Glomerular visceral epithelial cell (primary cell): ENCODE measurements around the gene CPEB4.

Experiments
- DNase-seq: peaks from one replicate; pipeline ENCODE4 v3.0.0-alpha.2; 2016; ENCODE audit errors: extremely low spot score

Gene CPEB4

DNA sequence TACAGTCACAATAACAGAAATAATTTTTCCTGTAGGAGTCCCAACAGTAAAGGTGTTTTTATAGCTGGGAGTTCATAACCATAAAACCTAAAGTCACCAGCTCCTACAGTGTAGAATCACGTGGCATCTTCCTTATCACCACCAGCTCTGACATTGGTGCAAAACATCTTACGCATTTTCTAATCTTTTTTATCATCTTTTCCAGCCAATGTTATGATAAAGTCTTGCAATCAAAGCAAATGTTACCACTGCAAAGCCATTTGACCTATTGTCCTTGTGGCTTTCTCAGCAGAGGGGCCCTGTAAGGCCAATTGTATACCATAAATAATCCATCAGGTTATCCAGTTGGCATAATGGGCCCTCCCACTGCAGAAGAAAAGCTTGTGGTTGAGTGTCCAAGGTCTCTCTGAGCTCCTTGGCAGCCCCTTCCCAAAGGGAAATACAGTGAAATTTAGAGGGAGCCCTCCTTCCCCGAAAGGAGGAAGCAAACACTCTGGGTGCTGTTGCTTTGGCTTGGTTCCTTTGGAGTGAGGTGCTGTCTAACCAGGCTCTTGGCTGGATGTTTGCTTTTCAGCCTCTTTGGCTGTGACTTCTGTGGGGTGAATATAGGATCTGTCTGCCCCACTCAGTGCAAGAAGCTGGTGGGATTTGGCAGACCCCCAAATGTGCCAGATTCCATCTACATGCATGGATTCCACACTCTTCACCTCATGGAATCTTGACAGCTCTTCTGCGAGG is 29.3 kb upstream of the CPEB4 start:
- no peak for DNase-seq

- DNase-seq: no peak
Observed at GRCh38 chr5:173859408-173860159, 28.6 kb upstream of the CPEB4 start.

- no peak for DNase-seq
Observed at GRCh38 chr5:173862047-173862477, 26.1 kb upstream of the CPEB4 start.

DNA sequence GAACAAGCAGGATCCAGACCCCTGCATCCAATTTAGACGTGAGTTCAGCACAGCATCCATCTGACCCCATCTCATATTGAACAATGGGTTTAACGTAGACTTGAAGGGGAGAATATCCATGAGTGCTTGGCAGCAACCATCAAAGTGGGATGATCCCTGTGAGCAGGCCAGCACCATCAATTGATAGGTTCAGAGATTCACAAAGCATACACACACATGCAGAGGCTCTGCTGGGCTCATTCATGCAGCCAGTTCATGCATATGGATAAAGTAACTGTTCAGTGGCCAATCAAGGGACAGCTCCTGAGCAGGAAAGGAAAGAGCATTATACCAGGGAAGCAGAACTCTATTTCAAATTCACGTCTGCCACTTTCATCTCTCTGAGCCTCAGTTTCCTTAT is 24.8 kb upstream of the CPEB4 start:
- DNase-seq: no peak

DNA sequence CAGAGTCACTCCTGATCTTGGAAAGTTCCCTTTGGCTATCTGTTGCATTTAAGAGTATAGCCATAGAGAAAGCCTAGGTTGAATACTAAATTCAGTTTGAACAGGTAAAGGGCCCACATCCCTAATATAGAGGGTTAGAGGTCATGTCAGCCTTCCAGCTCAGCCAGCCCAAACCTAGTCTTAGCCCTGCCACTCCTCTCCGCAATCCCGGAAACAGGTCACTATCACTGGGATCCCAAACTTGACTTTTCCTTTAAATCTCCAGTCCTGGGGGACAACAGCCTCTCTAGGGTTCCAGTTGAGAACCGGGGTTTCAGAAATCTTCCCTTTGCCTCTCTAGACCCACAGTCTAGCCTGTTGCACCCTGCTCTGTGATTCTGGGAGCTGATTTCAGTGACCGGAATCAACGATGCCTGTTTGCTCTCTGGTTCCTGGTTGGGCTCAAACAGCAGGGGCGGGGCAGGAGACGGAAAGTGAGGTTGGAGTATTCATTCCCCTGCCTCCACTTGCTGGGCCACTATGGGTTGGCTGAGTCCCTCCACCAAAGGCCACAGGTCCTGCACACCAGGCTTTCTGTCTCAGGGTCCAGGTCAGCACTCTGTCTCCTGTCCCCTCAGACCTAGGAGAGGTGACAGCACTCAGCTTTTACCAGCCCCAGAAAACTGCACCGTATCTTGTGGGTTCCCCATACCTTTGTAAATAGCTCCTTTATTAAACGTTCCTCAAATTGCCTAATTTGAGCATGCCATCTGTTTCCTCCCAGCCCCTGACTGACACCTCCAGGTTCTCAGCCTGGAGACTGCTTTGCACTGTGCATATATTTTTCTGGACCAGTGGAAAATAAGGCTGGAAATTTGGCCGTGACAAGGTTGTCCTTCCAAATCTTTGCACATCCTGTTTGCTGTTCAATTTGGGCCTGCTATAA is 23.8 kb upstream of the CPEB4 start:
- no peak for DNase-seq

GRCh38 chr5:173866243-173866857 is 21.8 kb upstream of the CPEB4 start:
- no peak for DNase-seq

DNA sequence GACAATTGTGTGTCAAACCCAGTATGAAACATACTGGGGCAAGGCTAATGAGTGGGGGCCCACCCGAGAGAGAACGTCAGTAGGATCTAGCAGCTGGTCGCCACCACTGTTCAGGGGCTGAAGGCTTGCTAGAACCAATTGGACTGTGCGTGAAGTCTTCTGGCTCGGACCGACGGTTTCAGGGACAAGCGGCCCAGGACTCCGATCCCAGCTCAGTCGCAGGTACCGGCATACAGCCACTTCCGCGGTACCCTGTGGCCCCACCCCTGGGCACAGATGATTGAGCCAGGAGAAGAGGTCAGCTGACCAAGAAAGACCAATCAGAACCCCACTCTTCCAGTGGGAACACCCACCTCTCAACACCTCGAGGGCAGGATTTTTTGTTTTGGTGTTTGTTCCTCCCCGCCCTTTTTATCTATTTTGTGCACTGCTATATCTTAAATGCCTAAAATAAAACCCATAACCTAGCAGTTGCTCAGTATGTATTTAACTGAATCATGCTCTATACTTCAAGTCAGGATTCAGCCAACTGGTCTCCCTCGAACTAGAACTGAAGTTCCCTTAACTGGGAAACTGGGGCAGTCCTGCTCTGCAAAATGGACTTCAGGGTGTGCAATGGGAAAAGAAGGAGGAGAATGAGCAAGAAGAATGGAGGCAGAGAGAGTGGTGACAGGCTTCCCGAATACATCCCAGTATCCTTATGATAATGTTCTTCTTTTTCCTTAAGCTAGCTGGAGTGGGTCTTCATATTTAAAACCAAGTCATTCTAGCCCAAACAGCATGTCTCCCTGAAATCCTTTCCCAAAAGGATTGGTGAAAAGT is 21.1 kb upstream of the CPEB4 start:
- DNase-seq: no peak

GRCh38 chr5:173868096-173868880 is 19.9 kb upstream of the CPEB4 start:
- peak; percentile 60 for DNase-seq

- no peak for DNase-seq
Observed at GRCh38 chr5:173869316-173869715, 18.8 kb upstream of the CPEB4 start.

DNA sequence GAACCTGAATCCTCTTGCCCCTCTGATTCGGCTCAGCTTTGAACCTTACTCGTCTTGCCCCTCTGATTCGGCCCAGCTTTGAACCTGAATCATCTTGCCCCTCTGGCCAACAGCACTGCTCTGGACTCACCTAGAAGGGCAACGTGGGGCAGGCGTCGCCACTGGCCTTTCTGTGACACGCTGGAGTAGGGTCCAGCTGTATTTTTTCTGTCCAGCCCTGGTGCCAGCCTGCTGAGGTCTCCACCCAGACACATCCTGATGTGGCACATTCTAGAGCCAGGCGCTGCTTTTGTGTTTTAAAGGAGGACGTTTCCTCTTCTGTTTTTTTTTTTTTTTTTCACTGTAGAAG is 15.2 kb upstream of the CPEB4 start:
- no peak for DNase-seq

DNA sequence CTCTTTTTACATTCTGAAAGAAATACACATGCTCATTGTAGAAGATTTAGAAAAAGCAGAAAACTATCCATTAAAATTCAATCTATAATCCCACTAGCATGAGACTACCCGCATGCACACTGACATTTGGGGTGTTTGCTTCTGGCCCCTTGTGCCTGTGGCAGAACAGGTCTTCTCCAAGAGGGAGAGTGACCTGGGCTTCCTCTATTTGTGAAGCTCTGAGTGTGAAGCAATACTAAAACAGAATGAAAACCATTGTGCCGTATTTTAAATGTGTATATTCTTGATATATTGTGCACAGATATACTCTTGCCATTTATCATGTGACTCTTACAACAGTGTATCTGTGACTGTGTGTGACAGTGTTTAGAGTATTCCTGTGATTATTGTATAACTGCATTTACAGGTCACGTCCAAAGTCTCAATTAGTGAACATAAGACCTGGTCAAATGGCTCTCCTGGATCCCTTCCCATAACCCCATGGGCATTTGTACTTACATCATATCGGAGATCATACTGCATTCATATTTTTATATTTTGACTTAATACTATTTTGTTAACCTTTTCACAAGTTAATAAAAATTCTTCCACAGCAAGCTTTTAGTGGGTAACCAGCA is 14.7 kb upstream of the CPEB4 start:
- no peak for DNase-seq

DNA sequence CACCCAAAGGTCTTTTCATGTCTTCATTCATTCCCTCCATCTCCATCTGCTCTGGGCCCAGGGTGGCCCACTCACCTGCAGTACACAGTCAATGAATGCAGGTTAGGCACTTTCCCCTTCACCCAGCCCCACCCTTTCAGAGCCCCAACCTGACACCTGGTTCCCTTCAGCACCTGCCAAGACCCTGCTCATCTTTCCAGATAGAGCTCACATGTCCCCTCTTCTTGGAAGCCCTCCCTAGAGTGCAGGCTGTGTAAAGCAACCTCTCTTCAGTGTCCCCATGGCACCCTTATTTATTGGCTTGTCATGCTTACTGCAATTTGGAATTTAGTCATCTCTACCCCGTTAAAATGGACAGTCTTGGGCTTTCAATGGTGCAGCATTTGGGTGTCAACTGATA is 13.0 kb upstream of the CPEB4 start:
- DNase-seq: no peak

DNA sequence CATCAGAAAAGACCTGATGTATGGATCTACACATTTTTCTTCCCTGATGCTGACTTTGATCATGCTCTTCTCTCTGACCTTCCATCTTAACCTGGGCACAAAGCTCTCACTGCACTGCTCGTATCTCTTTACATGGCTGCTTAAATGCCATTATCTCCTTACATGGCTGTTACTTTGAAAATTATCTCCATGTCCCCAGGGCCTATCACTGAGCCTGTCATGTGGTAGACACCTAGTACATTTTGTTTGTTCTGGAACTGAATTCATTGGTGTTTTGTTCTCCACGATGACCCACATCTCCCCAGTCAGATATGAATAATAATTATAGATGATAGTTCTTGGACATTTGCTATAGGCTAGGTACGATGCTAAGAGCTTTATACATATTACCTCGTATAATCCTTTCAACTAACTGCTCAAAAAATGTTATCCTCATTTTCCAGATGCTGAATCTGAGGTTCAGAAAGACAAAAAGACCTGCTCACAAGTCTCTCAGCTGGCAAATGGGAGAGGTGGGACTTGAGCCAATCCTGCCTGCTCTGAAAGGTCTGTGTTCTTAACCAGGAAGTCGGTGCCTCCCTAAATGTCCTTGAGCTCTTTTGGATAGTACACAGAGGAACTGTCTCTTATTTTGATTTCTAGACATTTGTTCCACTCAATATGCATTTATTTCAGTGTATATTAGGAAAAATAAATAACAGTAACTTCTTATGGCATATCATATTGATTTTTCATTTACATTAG is 9.8 kb upstream of the CPEB4 start:
- no peak for DNase-seq

DNA sequence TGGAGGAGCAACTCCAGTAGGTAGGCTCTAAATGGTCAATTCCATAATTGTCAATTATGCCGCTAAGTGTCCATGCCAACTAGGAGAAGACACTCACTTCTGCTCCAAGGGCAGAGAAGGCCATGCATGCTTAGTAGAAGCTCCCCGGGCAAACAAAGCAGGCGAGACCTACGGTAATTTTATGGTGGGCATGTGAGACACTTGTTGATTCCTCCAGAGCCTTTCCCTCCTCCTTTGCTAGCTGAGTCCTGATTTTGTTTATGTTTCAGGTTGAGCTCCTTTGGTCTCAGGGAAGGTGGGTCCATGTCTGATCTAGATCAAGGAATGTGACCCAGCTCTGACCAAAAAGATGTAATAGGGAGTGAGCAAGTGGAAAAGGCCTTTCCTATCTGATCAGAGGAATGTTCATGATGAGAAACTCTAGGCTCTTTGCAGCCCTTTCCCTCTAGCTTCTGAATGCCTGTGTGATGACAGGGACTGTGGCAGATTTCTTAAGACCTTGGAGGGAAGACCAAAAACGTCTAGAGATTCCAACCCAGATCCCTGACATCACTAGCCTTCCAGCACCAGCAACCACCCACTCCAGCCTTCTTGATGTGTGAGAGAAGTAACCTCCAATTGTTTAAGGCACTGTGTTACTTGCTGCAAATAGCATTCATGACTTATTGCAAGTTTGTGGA is 7.7 kb upstream of the CPEB4 start:
- DNase-seq: no peak

GRCh38 chr5:173881811-173882575 is 6.2 kb upstream of the CPEB4 start:
- DNase-seq: no peak

DNA sequence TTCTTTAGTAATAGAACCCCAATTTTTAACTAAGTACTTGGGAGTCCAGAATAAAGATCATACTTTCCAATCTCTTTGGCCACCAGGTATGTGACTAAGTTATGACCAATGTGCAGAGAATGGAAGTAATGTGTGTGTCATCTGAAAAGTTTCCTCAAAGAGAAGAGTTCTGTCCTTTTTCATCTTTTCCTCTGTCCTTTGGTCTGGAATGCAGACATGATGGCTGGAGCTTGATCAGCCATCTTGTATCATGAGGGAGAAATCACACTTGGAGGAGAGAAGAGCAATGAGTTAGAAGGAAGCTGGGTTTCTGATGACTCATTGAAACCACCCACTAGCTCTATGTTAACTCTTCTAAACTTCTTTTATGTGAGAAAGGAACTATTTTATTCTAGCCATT is 5.5 kb upstream of the CPEB4 start:
- no peak for DNase-seq

DNA sequence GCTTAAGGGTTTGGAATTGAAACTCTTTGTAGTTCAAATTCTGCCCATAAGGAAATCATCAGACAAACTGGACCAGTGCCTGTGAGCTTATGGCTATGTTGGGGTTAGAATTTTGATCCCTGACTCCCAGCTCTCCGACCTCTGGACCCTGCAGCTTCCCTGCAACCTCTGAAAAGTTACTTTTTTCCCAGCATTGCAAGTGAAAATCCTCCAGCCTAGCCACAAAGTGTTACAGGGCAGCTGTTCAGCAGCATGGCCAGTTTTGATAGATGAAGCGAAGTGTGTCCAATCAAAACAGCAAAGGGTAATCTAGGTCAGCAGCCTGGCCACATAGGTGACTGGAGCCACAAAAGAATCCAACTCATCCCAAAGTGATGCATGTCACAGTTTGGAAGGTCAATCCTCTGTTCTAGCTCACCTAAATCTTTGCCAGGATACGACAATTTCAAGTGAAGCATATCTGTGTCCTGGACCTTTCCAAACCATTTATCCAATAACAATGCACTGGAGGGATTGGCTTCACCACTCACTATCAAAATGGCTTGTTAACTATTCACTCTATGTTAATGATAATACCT is 4.7 kb upstream of the CPEB4 start:
- no peak for DNase-seq
